Body of pancreas (tissue), 4 donors: ENCODE results near the gene OR13C5. TPM values are rescaled to one million over a fixed set of nuclear protein-coding genes. Genes with fewer than 3 reads are reported as not detected.

Experiments used
- ATAC-seq: fragments of 150-250 bp; one replicate; pipeline ENCODE4 v1.9.1; 2016
- DNase-seq, 4 donors: peaks; one replicate each; pipeline ENCODE4 v3.0.0-alpha.2; 2019
- H3K27ac ChIP-seq, 4 donors: fragments of 200-600 bp; sonication (generic); 1 replicate in 3 of 4; 2 replicates in 1 of 4; pipeline versions ENCODE4 v1.5.1 to v1.6.1; 2016 to 2019; ENCODE audit warnings: mild to moderate bottlenecking in 1 of 4, mixed read lengths in 1 of 4, moderate library complexity in 1 of 4
- H3K27me3 ChIP-seq, 2 donors: fragments of 200-600 bp; sonication (generic); one replicate each; pipeline ENCODE4 v1.6.0; 2016; ENCODE audit warnings: mild to moderate bottlenecking in 1 of 2
- H3K36me3 ChIP-seq, 2 donors: fragments of 200-600 bp; sonication (generic); replicated peaks in 1 of 2; 2 replicates each; pipeline ENCODE4 v1.5.1; 2016; ENCODE audit warnings: low read depth in 2 of 2; ENCODE audit not compliant: insufficient read depth in 1 of 2
- H3K4me1 ChIP-seq: fragments of 200-600 bp; sonication (generic); one replicate; pipeline ENCODE4 v1.6.0; 2016
- H3K4me3 ChIP-seq, 2 donors: fragments of 200-600 bp; sonication (generic); 1 replicate in 1 of 2; 2 replicates in 1 of 2; pipeline ENCODE4 v1.5.1; 2016 to 2019
- H3K9me3 ChIP-seq, 3 donors: fragments of 200-600 bp; sonication (generic); 1 replicate in 2 of 3; 2 replicates in 1 of 3; pipeline ENCODE4 v1.5.1; 2016
- POLR2A ChIP-seq, 3 donors: fragments of 450-650 bp; IDR thresholded peaks; one replicate each; pipeline ENCODE4 v1.6.1; 2016; ENCODE audit warnings: antibody characterized with exemption in 3 of 3, mild to moderate bottlenecking in 2 of 3
- WGBS, 2 donors: methylation state at CpG; one replicate each; pipeline ENCODE4 v1.1.5; 2017; 5-methylcytosine and 5-hydroxymethylcytosine counted together
- intact Hi-C: fragments of 100-400 bp; cut with DNase I; formaldehyde crosslinking; loops from one replicate; pipeline ENCODE4 v1.15.1; 2023
- total RNA-seq, 2 donors: library from RNA; depleted of rRNA; stranded (reverse); fragments of >200 nt; gene quantifications; one replicate each; pipeline ENCODE4 v1.1.0, GENCODE V29; 2016
- TF ChIP-seq, protein P1 (sequence below), 7 experiments: fragments of 450-650 bp in 4 of 7; fragments of 200-600 bp in 3 of 7; sonication (generic) in 3 of 7; IDR thresholded peaks; one replicate each; pipeline ENCODE4 v1.5.1; 2016 to 2019; ENCODE audit warnings: antibody characterized with exemption in 7 of 7

Gene OR13C5
- total RNA-seq, 2 donors from 2014 or later = not detected

DNA sequence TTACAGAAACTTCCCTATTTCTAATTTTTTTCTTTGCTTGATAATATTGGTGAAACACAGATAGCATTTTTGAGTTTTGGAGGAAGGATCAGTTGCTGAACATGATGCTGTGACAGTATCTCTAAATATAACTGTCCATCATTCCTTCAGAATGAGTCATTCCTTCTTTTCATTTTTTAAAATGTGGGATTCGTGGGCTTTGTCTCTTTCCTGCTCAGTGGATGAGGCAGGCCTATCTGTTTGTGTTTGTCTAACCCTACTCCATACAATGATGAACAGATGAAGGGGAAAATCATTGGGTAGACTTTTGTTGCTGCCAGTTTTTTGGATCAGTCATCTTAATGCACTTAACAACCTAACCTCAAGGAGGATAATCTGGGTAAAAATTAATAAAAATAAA, 46.0 kb downstream of the OR13C5 start:
- ATAC-seq = no peak

More for the DNA sequence above, 46.0 kb downstream of the OR13C5 start:
- DNase-seq = no peak
- Histone ChIP-seq H3K27me3 (no peaks in the 10 kb centered on the region), H3K9me3 (no peaks in the 10 kb centered on the region), H3K36me3 (no peaks in the 10 kb centered on the region), H3K4me1 (no peaks in the 10 kb centered on the region), H3K27ac (no peak overlapping the region), H3K4me3 (no peak overlapping the region)
- no peak for TF ChIP-seq POLR2A (IDR thresholded peaks at IDR 0.05)
- TF ChIP-seq, protein P1, sequence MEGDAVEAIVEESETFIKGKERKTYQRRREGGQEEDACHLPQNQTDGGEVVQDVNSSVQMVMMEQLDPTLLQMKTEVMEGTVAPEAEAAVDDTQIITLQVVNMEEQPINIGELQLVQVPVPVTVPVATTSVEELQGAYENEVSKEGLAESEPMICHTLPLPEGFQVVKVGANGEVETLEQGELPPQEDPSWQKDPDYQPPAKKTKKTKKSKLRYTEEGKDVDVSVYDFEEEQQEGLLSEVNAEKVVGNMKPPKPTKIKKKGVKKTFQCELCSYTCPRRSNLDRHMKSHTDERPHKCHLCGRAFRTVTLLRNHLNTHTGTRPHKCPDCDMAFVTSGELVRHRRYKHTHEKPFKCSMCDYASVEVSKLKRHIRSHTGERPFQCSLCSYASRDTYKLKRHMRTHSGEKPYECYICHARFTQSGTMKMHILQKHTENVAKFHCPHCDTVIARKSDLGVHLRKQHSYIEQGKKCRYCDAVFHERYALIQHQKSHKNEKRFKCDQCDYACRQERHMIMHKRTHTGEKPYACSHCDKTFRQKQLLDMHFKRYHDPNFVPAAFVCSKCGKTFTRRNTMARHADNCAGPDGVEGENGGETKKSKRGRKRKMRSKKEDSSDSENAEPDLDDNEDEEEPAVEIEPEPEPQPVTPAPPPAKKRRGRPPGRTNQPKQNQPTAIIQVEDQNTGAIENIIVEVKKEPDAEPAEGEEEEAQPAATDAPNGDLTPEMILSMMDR (IDR thresholded peaks at IDR 0.05) = no peak
- 30 to 31% methylated on average over 1 of the region's 1 CpG for WGBS, 2 donors
- intact Hi-C loops = no loop called here

Other genes starting within 250 kb of the OR13C5 start
- gene OR13F1, start 95.2 kb downstream of the OR13C5 start, total RNA-seq = not detected
- gene OR13C4, start 72.2 kb downstream of the OR13C5 start, total RNA-seq = not detected
- not detected for gene OR13C3, start 62.6 kb downstream of the OR13C5 start, total RNA-seq
- not detected for gene OR13C8, start 30.2 kb downstream of the OR13C5 start, total RNA-seq
- gene OR13C2, start 6.2 kb upstream of the OR13C5 start, total RNA-seq = not detected
- gene OR13C9, start 18.8 kb upstream of the OR13C5 start, total RNA-seq = not detected
- gene OR13D1, start 95.1 kb upstream of the OR13C5 start, total RNA-seq = not detected
- 10 to 100 TPM; 12.5 to 15.2 TPM for gene NIPSNAP3A, start 148.3 kb upstream of the OR13C5 start, total RNA-seq
- gene NIPSNAP3B, start 164.7 kb upstream of the OR13C5 start, total RNA-seq = 1 to 10 TPM in 1 of 2 donors, not detected in 1; 2.6 TPM